Mucosa of rectum (tissue), 2 donors: ENCODE results near the gene WWTR1.

ENCODE experiments used
- H3K27ac ChIP-seq, 2 donors: one replicate each; pipeline ENCODE4 v1.7.0; 2013; ENCODE audit warnings: inconsistent platforms in 2 of 2, low read depth in 2 of 2, low read length in 2 of 2
- H3K27me3 ChIP-seq, 2 donors: one replicate each; pipeline ENCODE4 v1.7.0; 2013; ENCODE audit warnings: low read length in 2 of 2; ENCODE audit not compliant: control insufficient read depth in 2 of 2, insufficient read depth in 2 of 2
- H3K36me3 ChIP-seq, 2 donors: one replicate each; pipeline ENCODE4 v1.7.0; 2013; ENCODE audit warnings: low read length in 2 of 2; ENCODE audit not compliant: control insufficient read depth in 2 of 2, insufficient read depth in 2 of 2
- H3K4me1 ChIP-seq, 2 donors: one replicate each; pipeline ENCODE4 v1.7.0; 2013; ENCODE audit warnings: low read length in 2 of 2, mild to moderate bottlenecking in 1 of 2; ENCODE audit not compliant: control insufficient read depth in 2 of 2, insufficient read depth in 2 of 2
- H3K4me3 ChIP-seq, 2 donors: one replicate each; pipeline ENCODE4 v1.7.0; 2013; ENCODE audit warnings: low read length in 2 of 2
- H3K9ac ChIP-seq, 2 donors: one replicate each; pipeline ENCODE4 v1.7.0; 2013; ENCODE audit warnings: low read length in 2 of 2, low read depth in 1 of 2, mild to moderate bottlenecking in 1 of 2
- H3K9me3 ChIP-seq, 2 donors: one replicate each; pipeline ENCODE4 v1.7.0; 2013; ENCODE audit warnings: low read length in 2 of 2; ENCODE audit not compliant: control insufficient read depth in 2 of 2
- donor health status: healthy.
- donor health status: Normal muscosa, but diverticular disease.

Gene WWTR1

DNA sequence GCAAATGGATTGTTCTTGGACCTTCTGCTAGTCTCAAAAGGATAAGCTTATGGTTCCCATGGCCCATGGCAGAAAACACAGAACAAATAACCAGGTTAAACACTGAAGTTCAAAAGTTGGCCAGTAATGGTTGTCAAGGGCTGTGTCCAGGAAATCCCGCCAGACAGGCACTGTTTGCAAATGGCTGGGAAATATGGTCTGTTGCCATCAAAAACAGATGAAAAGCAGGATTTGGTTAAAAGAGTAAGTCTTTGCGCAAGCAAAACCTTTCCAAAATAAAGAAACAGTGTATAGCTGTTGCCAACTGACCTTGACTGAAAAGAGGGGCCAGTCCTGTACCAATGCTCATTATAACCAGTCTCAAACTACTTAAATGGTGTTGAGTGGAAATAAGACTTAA is 58.6 kb downstream of the WWTR1 start:
- Histone ChIP-seq H3K36me3 (no peaks in the 10 kb centered on the region), H3K4me1 (no peaks in the 10 kb centered on the region), H3K9ac (no peak overlapping the region), H3K4me3 (no peak overlapping the region), H3K9me3 (no peaks in the 10 kb centered on the region), H3K27ac (no peak overlapping the region), H3K27me3 (no peaks in the 10 kb centered on the region)

GRCh38 chr3:149596134-149596770 is 61.6 kb downstream of the WWTR1 start:
- H3K36me3 ChIP-seq, result no peaks in the 10 kb centered on the region
- H3K4me1 ChIP-seq, result no peaks in the 10 kb centered on the region
- H3K27ac ChIP-seq, result no peak overlapping the region
- H3K4me3 ChIP-seq, result no peak overlapping the region
- peaks cover 0 to 5% of the 10 kb centered on the region in 2 donors for H3K27me3 ChIP-seq
- no peak overlapping the region for H3K9ac ChIP-seq
- no peaks in the 10 kb centered on the region for H3K9me3 ChIP-seq

DNA sequence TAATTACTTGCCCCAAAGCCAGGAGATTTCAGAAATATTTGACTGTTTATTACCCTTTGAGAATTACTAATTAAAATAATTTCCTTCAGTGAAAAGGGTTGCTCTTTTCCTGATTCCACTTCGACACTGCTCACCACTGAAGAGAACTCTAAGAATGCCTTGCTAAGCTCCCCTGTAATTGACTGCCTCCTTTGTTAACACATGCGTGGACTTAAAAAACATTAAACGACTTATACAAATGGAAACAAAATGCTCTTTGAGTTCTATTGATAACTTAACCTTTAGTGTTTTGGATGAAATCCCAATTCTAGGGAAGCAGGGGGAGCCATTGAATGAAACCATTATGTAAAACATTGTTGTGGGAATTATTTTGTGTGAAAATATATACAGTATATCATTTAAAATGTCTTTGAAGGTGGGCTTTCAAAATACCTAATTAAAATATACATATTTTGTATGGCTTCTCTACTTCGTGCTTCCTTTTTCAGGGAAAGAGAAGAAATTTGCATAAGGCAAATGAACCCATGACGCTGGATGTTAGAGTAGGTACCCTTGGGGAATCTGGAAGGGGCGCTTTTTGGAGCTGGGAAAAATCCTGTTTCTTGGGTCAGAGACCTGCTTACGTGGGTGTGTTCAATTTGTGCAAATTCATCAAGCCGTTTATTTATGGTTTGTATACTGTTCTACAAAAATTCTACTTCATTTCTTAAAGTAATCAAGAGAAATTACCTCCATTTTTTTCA is 64.2 kb downstream of the WWTR1 start:
- H3K27ac ChIP-seq, result no peak overlapping the region
- peaks cover 0 to 5% of the 10 kb centered on the region in 2 donors for H3K27me3 ChIP-seq
- no peaks in the 10 kb centered on the region for H3K4me1 ChIP-seq
- H3K36me3 ChIP-seq, result no peaks in the 10 kb centered on the region
- H3K4me3 ChIP-seq, result no peak overlapping the region
- no peaks in the 10 kb centered on the region for H3K9me3 ChIP-seq
- no peak overlapping the region for H3K9ac ChIP-seq

DNA sequence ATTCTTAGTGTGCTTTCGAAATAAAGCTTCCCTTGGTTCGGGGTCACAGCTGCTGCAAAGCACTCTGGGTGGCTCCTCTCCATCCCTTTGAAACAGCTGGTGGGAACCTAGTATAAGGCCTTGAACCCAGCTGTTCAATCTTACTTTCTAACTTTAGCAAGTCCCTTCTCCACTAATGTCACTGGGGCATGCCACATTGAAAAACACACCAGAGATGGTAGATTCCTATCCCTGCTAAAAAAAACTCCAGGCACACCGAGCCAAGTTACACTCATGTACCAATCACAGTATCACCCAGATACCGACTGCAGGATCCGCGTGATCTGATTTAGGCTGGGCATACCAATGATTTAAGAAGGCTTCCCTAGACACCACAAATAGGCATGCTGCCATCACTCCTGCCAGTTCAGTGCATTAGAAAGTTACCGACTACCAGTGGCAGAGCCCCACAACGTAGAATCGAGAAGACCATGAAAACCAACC is 65.0 kb downstream of the WWTR1 start:
- Histone ChIP-seq H3K4me3 (no peak overlapping the region), H3K27ac (no peak overlapping the region), H3K36me3 (no peaks in the 10 kb centered on the region), H3K27me3 (peaks cover 0 to 5% of the 10 kb centered on the region in 2 donors), H3K4me1 (no peaks in the 10 kb centered on the region), H3K9me3 (no peaks in the 10 kb centered on the region), H3K9ac (no peak overlapping the region)

GRCh38 chr3:149590691-149591441 is 67.0 kb downstream of the WWTR1 start:
- Histone ChIP-seq H3K4me1 (no peaks in the 10 kb centered on the region), H3K27ac (no peak overlapping the region), H3K4me3 (no peak overlapping the region)

GRCh38 chr3:149589332-149589731 is 68.5 kb downstream of the WWTR1 start:
- H3K9me3 ChIP-seq, result no peaks in the 10 kb centered on the region
- no peak overlapping the region for H3K9ac ChIP-seq
- H3K27me3 ChIP-seq, result peaks cover 0 to 12% of the 10 kb centered on the region in 2 donors
- H3K4me1 ChIP-seq, result no peaks in the 10 kb centered on the region
- H3K4me3 ChIP-seq, result no peak overlapping the region
- H3K27ac ChIP-seq, result no peak overlapping the region
- no peaks in the 10 kb centered on the region for H3K36me3 ChIP-seq

More at GRCh38 chr3:149590691-149591441, 67.0 kb downstream of the WWTR1 start:
- no peak overlapping the region for H3K9ac ChIP-seq
- peaks cover 0 to 12% of the 10 kb centered on the region in 2 donors for H3K27me3 ChIP-seq
- H3K36me3 ChIP-seq, result no peaks in the 10 kb centered on the region
- H3K9me3 ChIP-seq, result no peaks in the 10 kb centered on the region

- H3K9ac ChIP-seq, result no peak overlapping the region
- no peak overlapping the region for H3K27ac ChIP-seq
- H3K4me1 ChIP-seq, result no peaks in the 10 kb centered on the region
- no peaks in the 10 kb centered on the region for H3K9me3 ChIP-seq
- H3K4me3 ChIP-seq, result no peak overlapping the region
- H3K27me3 ChIP-seq, result peaks cover 0 to 12% of the 10 kb centered on the region in 2 donors
- H3K36me3 ChIP-seq, result no peaks in the 10 kb centered on the region
Measured at GRCh38 chr3:149588909-149589308, 68.9 kb downstream of the WWTR1 start.

- no peak overlapping the region for H3K27ac ChIP-seq
Measured at GRCh38 chr3:149587383-149587782, 70.4 kb downstream of the WWTR1 start.

DNA sequence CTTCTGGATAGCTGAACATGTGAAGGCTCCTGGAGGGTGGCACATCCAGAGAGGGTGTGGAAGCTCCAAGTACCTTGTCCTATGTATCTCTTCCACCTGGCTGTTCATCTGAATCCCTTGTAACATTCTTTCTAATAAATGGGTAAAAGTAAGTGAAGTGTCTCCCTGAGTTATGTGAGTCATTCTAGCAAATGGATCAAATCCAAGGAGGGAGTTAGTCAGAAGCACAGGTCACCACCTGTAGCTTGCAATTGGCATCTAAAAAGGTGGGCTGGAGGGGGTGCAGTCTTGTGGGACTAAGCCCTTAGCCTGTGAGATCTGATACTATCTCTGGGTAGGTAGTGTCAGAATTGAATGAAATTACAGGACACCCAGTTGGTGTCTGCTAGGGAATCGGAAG is 71.0 kb downstream of the WWTR1 start:
- Histone ChIP-seq H3K9me3 (no peaks in the 10 kb centered on the region), H3K9ac (no peak overlapping the region), H3K36me3 (no peaks in the 10 kb centered on the region), H3K4me1 (no peaks in the 10 kb centered on the region), H3K27ac (no peak overlapping the region), H3K27me3 (peaks cover 0 to 7% of the 10 kb centered on the region in 2 donors), H3K4me3 (no peak overlapping the region)

More at GRCh38 chr3:149587383-149587782, 70.4 kb downstream of the WWTR1 start:
- no peak overlapping the region for H3K9ac ChIP-seq
- no peak overlapping the region for H3K4me3 ChIP-seq
- no peaks in the 10 kb centered on the region for H3K4me1 ChIP-seq
- no peaks in the 10 kb centered on the region for H3K36me3 ChIP-seq
- no peaks in the 10 kb centered on the region for H3K9me3 ChIP-seq
- peaks cover 0 to 7% of the 10 kb centered on the region in 2 donors for H3K27me3 ChIP-seq

- Histone ChIP-seq H3K9ac (no peak overlapping the region), H3K27me3 (peaks cover 0 to 7% of the 10 kb centered on the region in 2 donors), H3K4me3 (no peak overlapping the region), H3K9me3 (no peaks in the 10 kb centered on the region), H3K36me3 (no peaks in the 10 kb centered on the region), H3K4me1 (peaks cover 0 to 3% of the 10 kb centered on the region in 2 donors), H3K27ac (no peak overlapping the region)
Measured at GRCh38 chr3:149585401-149585726, 72.5 kb downstream of the WWTR1 start.
